H9 (cell line): Measurements from ENCODE around the gene CDH16. TPM values are rescaled to one million over a fixed set of nuclear protein-coding genes. Genes with fewer than 3 reads are reported as not detected.

Source experiments
- DNase-seq: peaks from one replicate; pipeline ENCODE4 v3.0.0-alpha.2; 2017
- H2AFZ ChIP-seq: one replicate; pipeline ENCODE4 v1.6.1; 2013; ENCODE audit warnings: mild to moderate bottlenecking, low read length, control low read depth, moderate library complexity
- H2AK5ac ChIP-seq: 2 replicates; pipeline ENCODE4 v1.6.1; 2013; ENCODE audit warnings: low read length, control low read depth, mixed read lengths; ENCODE audit not compliant: insufficient read length
- H2BK120ac ChIP-seq: one replicate; pipeline ENCODE4 v1.6.1; 2013; ENCODE audit warnings: low read depth, mild to moderate bottlenecking, low read length, control low read depth, inconsistent platforms; ENCODE audit not compliant: poor library complexity, severe bottlenecking
- H2BK12ac ChIP-seq: 2 replicates; pipeline ENCODE4 v1.6.1; 2013; ENCODE audit warnings: low read length, control low read depth, mixed read lengths, low read depth; ENCODE audit not compliant: insufficient read length
- H2BK15ac ChIP-seq: 2 replicates; pipeline ENCODE4 v1.6.1; 2013; ENCODE audit warnings: low read depth, low read length, control low read depth
- H2BK20ac ChIP-seq: one replicate; pipeline ENCODE4 v1.6.1; 2013; ENCODE audit warnings: low read depth, mild to moderate bottlenecking, low read length, control low read depth, inconsistent platforms; ENCODE audit not compliant: poor library complexity, severe bottlenecking
- H2BK5ac ChIP-seq: 2 replicates; pipeline ENCODE4 v1.6.1; 2013; ENCODE audit warnings: low read length, control low read depth, mixed read lengths; ENCODE audit not compliant: insufficient read length
- H3K14ac ChIP-seq: 2 replicates; pipeline ENCODE4 v1.6.1; 2013; ENCODE audit warnings: low read length, control low read depth; ENCODE audit not compliant: insufficient read depth
- H3K18ac ChIP-seq: 2 replicates; pipeline ENCODE4 v1.6.1; 2013; ENCODE audit warnings: low read depth, mild to moderate bottlenecking, mixed read lengths, low read length, control low read depth; ENCODE audit not compliant: insufficient read length
- H3K23ac ChIP-seq: 2 replicates; pipeline ENCODE4 v1.6.1; 2013; ENCODE audit warnings: low read length, control low read depth, mixed read lengths, low read depth; ENCODE audit not compliant: insufficient read length
- H3K23me2 ChIP-seq: 2 replicates; pipeline ENCODE4 v1.6.1; 2013; ENCODE audit warnings: low read depth, mild to moderate bottlenecking, mixed read lengths, low read length, control low read depth; ENCODE audit not compliant: insufficient read length, poor library complexity, severe bottlenecking
- H3K27ac ChIP-seq: 2 replicates; pipeline ENCODE4 v1.5.1; 2013; ENCODE audit warnings: low read length, control low read depth, mixed read lengths, low read depth; ENCODE audit not compliant: insufficient read length
- H3K27me3 ChIP-seq: 2 replicates; pipeline ENCODE4 v1.6.1; 2013; ENCODE audit warnings: low read length, control low read depth, inconsistent platforms; ENCODE audit not compliant: insufficient read depth
- H3K4ac ChIP-seq: 2 replicates; pipeline ENCODE4 v1.6.1; 2013; ENCODE audit warnings: low read depth, mild to moderate bottlenecking, control low read depth, inconsistent platforms, low read length, moderate library complexity
- H3K4me1 ChIP-seq: 2 replicates; pipeline ENCODE4 v1.6.1; 2013; ENCODE audit warnings: low read length, control low read depth, inconsistent platforms; ENCODE audit not compliant: insufficient read depth
- H3K4me2 ChIP-seq: 2 replicates; pipeline ENCODE4 v1.6.1; 2013; ENCODE audit warnings: low read length, control low read depth, mixed read lengths; ENCODE audit not compliant: insufficient read length, insufficient read depth
- H3K56ac ChIP-seq: 2 replicates; pipeline ENCODE4 v1.6.1; 2013; ENCODE audit warnings: low read depth, mild to moderate bottlenecking, mixed read lengths, low read length, control low read depth; ENCODE audit not compliant: insufficient read length
- H3K79me1 ChIP-seq: 2 replicates; pipeline ENCODE4 v1.6.1; 2013; ENCODE audit warnings: low read depth, mild to moderate bottlenecking, moderate library complexity, low read length, control low read depth, inconsistent platforms; ENCODE audit not compliant: insufficient read depth, poor library complexity, severe bottlenecking
- H3K79me2 ChIP-seq: 2 replicates; pipeline ENCODE4 v1.6.1; 2013; ENCODE audit warnings: low read length, control low read depth, inconsistent platforms; ENCODE audit not compliant: insufficient read depth
- H3K9ac ChIP-seq: 2 replicates; pipeline ENCODE4 v1.6.1; 2013; ENCODE audit warnings: low read length, control low read depth, mixed read lengths; ENCODE audit not compliant: insufficient read length; ENCODE audit errors: extremely low read depth
- H3K9me3 ChIP-seq: one replicate; pipeline ENCODE4 v1.6.1; 2013; ENCODE audit warnings: low read depth, low read length, inconsistent platforms; ENCODE audit not compliant: control insufficient read depth
- H3T11ph ChIP-seq: one replicate; pipeline ENCODE4 v1.6.1; 2013; ENCODE audit warnings: mild to moderate bottlenecking, low read length, control low read depth, inconsistent platforms
- H4K20me1 ChIP-seq: one replicate; pipeline ENCODE4 v1.6.1; 2013; ENCODE audit not compliant: control insufficient read depth, insufficient read length, insufficient read depth
- H4K5ac ChIP-seq: 2 replicates; pipeline ENCODE4 v1.6.1; 2013; ENCODE audit warnings: low read depth, mild to moderate bottlenecking, mixed read lengths, low read length, control low read depth; ENCODE audit not compliant: insufficient read length
- H4K8ac ChIP-seq: replicated peaks from 2 replicates; pipeline ENCODE4 v1.6.1; 2013; ENCODE audit warnings: low read length, control low read depth, mixed read lengths, low read depth; ENCODE audit not compliant: insufficient read length
- H4K91ac ChIP-seq: 2 replicates; pipeline ENCODE4 v1.6.1; 2013; ENCODE audit warnings: low read depth, mild to moderate bottlenecking, moderate library complexity, mixed read lengths, low read length, control low read depth; ENCODE audit not compliant: insufficient read length
- H3K27ac Mint-ChIP-seq, 3 experiments: 2 replicates in 2 of 3; 3 replicates in 1 of 3; pipeline ENCODE4 v1.8.0; 2020 to 2021; ENCODE audit warnings: mixed read lengths in 3 of 3, mild to moderate bottlenecking in 1 of 3, moderate library complexity in 1 of 3
- H3K27me3 Mint-ChIP-seq: 2 replicates; pipeline ENCODE4 v1.8.0; 2021; ENCODE audit warnings: low read depth, mild to moderate bottlenecking, moderate library complexity, mixed read lengths
- H3K36me3 Mint-ChIP-seq, 3 experiments: 2 replicates in 2 of 3; 3 replicates in 1 of 3; pipeline ENCODE4 v1.8.0; 2020 to 2021; ENCODE audit warnings: low read depth in 3 of 3, mixed read lengths in 3 of 3; ENCODE audit not compliant: insufficient read depth in 1 of 3
- H3K4me1 Mint-ChIP-seq, 2 experiments: 2 replicates each; pipeline ENCODE4 v1.8.0; 2020; ENCODE audit warnings: mixed read lengths in 2 of 2
- H3K4me3 Mint-ChIP-seq, 2 experiments: 2 replicates in 1 of 2; 3 replicates in 1 of 2; pipeline ENCODE4 v1.8.0; 2020 to 2021; ENCODE audit warnings: mild to moderate bottlenecking in 2 of 2, mixed read lengths in 2 of 2, moderate library complexity in 1 of 2
- H3K9me3 Mint-ChIP-seq, 2 experiments: 2 replicates in 1 of 2; 3 replicates in 1 of 2; pipeline ENCODE4 v1.8.0; 2020; ENCODE audit warnings: mild to moderate bottlenecking in 2 of 2, mixed read lengths in 2 of 2, moderate library complexity in 1 of 2
- WGBS: extraction: QIAGEN DNeasy Blood & Tissue Kit; methylation state at CpG from one replicate; pipeline ENCODE4 v1.1.7; 2013; ENCODE audit warnings: missing lambda C conversion rate, low lambda C conversion rate, mixed read lengths; ENCODE audit not compliant: insufficient read length; ENCODE audit errors: extremely low coverage; 5-methylcytosine and 5-hydroxymethylcytosine counted together
- total RNA-seq: library from RNA; stranded (reverse); gene quantifications from 2 replicates; pipeline ENCODE4 v1.2.1, GENCODE V29; 2021
- TF ChIP-seq, protein P1 (sequence below): fragments of 200-600 bp; sonication (generic); conservative IDR thresholded peaks from 3 replicates; pipeline ENCODE4 v1.8.0; 2021; ENCODE audit warnings: antibody characterized with exemption, mild to moderate bottlenecking

CDH16 gene
- total RNA-seq, 1 experiment from 2014 or later: not detected

DNA sequence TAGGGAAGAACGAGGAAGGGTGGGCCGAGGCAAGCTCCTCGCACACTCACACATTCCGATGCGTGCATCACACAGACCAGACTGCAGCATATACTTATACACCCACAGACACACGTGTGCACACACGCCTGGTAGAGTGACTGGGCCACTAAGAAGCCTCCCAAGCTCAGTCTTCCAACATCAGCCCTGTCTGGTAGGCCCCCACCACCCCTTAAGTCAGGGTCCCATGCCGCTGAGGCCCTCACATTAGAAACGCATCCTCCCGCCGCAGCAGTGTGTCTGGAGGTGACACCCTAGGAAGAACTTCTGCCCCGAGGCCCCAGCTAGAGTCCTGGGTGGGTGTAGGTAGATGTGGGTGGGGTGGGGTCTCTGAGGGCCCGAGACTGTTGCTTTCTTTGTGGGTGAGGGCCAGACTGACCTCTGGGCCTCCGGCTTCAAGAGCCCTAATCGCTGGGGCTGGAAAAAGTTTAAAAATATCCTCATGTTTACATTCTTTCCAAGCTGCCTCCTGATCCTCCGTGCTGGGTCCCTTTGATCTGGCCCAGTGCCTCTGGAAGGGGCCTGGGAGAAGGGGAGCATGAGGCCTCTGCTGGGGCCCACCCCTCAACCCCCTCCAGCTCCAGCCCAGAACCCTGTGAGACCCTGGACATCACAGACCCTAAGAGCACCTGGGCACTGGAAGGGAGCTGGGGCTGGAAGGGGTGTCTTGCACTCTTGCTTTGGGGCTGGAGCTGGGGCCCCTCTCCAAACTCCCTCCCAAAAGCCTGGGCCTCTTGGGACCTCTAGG is 13.6 kb downstream of the CDH16 start:
- Histone ChIP-seq H2BK5ac (no peak overlapping the region), H4K20me1 (no peaks in the 10 kb centered on the region), H2BK120ac (no peak overlapping the region), H2BK15ac (no peak overlapping the region), H2BK12ac (no peak overlapping the region), H4K8ac (no peak overlapping the region), H3K23ac (no peak overlapping the region), H3K79me1 (no peaks in the 10 kb centered on the region), H3K4me1 (no peaks in the 10 kb centered on the region), H3K9me3 (no peaks in the 10 kb centered on the region), H2AK5ac (no peak overlapping the region), H2BK20ac (no peak overlapping the region), H3K79me2 (no peaks in the 10 kb centered on the region), H3K18ac (no peak overlapping the region), H3K14ac (no peak overlapping the region), H3K27me3 (no peaks in the 10 kb centered on the region), H3K27ac (no peak overlapping the region), H3K56ac (no peak overlapping the region), H3K9ac (no peak overlapping the region), H3K4ac (no peak overlapping the region), H3T11ph (no peak overlapping the region), H3K23me2 (no peaks in the 10 kb centered on the region), H2AFZ (no peak overlapping the region), H3K4me2 (no peak overlapping the region), H4K91ac (no peak overlapping the region), H4K5ac (no peak overlapping the region)
- TF ChIP-seq, protein P1, sequence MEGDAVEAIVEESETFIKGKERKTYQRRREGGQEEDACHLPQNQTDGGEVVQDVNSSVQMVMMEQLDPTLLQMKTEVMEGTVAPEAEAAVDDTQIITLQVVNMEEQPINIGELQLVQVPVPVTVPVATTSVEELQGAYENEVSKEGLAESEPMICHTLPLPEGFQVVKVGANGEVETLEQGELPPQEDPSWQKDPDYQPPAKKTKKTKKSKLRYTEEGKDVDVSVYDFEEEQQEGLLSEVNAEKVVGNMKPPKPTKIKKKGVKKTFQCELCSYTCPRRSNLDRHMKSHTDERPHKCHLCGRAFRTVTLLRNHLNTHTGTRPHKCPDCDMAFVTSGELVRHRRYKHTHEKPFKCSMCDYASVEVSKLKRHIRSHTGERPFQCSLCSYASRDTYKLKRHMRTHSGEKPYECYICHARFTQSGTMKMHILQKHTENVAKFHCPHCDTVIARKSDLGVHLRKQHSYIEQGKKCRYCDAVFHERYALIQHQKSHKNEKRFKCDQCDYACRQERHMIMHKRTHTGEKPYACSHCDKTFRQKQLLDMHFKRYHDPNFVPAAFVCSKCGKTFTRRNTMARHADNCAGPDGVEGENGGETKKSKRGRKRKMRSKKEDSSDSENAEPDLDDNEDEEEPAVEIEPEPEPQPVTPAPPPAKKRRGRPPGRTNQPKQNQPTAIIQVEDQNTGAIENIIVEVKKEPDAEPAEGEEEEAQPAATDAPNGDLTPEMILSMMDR: no peak
- no peaks in the 10 kb centered on the region for H3K9me3 Mint-ChIP-seq
- WGBS: no CpG with 5 or more reads among the region's 16 CpGs
- H3K27ac Mint-ChIP-seq: no peak overlapping the region
- DNase-seq: no peak
- no peak overlapping the region for H3K4me3 Mint-ChIP-seq
- peaks cover 3 to 15% of the 10 kb centered on the region in 2 experiments; a peak in 3 of 4 replicates for H3K4me1 Mint-ChIP-seq
- no peaks in the 10 kb centered on the region for H3K36me3 Mint-ChIP-seq
- peaks cover 22% of the 10 kb centered on the region for H3K27me3 Mint-ChIP-seq
